Urothelium cell line (cell line): Measurements from ENCODE around the gene DNMBP.
"Not testable (repeated sequence)": the region's sequence is repeated elsewhere in the genome, so short reads cannot be mapped to it uniquely, and the experiment has no call there.

Experiments
- DNase-seq: peaks from one replicate; pipeline ENCODE4 v3.0.0; 2011; ENCODE audit warnings: low spot score, mixed read lengths
- FAIRE-seq: peaks from 2 replicates; lab custom pipeline; 2011; peaks lifted over from hg19 to GRCh38; lab: Jason Lieb, UNC

DNMBP gene

GRCh38 chr10:99963467-99964165, 46.1 kb downstream of the DNMBP start:
- peak; percentile 82 for FAIRE-seq
- DNase-seq = not testable (repeated sequence)

GRCh38 chr10:99958806-99959205, 50.9 kb downstream of the DNMBP start:
- no peak for DNase-seq
- FAIRE-seq = no peak

GRCh38 chr10:99958302-99958701, 51.4 kb downstream of the DNMBP start:
- no peak for FAIRE-seq
- DNase-seq = no peak

GRCh38 chr10:99953510-99953909, 56.2 kb downstream of the DNMBP start:
- not testable (repeated sequence) for FAIRE-seq, DNase-seq

GRCh38 chr10:99952799-99953198, 56.9 kb downstream of the DNMBP start:
- DNase-seq (no peak), FAIRE-seq (no peak)

GRCh38 chr10:99946051-99946450, 63.7 kb downstream of the DNMBP start:
- not testable (repeated sequence) for DNase-seq, FAIRE-seq

- FAIRE-seq = no peak
Observed at GRCh38 chr10:99945263-99945662, 64.5 kb downstream of the DNMBP start.

GRCh38 chr10:99944860-99945259, 64.9 kb downstream of the DNMBP start:
- FAIRE-seq (no peak), DNase-seq (no peak)

More at GRCh38 chr10:99945263-99945662, 64.5 kb downstream of the DNMBP start:
- no peak for DNase-seq

GRCh38 chr10:99943908-99944307, 65.8 kb downstream of the DNMBP start:
- FAIRE-seq (no peak), DNase-seq (no peak)

GRCh38 chr10:99941942-99942820, 67.6 kb downstream of the DNMBP start:
- FAIRE-seq (no peak), DNase-seq (no peak)

GRCh38 chr10:99938563-99938962, 71.2 kb downstream of the DNMBP start:
- DNase-seq = no peak
- FAIRE-seq = no peak

GRCh38 chr10:99937630-99938029, 72.1 kb downstream of the DNMBP start:
- FAIRE-seq (no peak), DNase-seq (no peak)

- peak; percentile 70 for FAIRE-seq
- DNase-seq = not testable (repeated sequence)
Observed at GRCh38 chr10:99932203-99932957, 77.4 kb downstream of the DNMBP start.

GRCh38 chr10:99930731-99931550, 78.8 kb downstream of the DNMBP start:
- no peak for FAIRE-seq
- peak; percentile 55 for DNase-seq

GRCh38 chr10:99929360-99929759, 80.4 kb downstream of the DNMBP start:
- FAIRE-seq = no peak
- DNase-seq = no peak

GRCh38 chr10:99927721-99928280, 81.9 kb downstream of the DNMBP start:
- FAIRE-seq (no peak), DNase-seq (no peak)

- peak; percentile 80 for DNase-seq
- no peak for FAIRE-seq
Observed at GRCh38 chr10:99926925-99927720, 82.6 kb downstream of the DNMBP start.

GRCh38 chr10:99924451-99925255, 85.1 kb downstream of the DNMBP start:
- no peak for DNase-seq
- FAIRE-seq = no peak
